ENCODE data around the gene PUDP. TPM values are rescaled to one million over a fixed set of nuclear protein-coding genes. Genes with fewer than 3 reads are reported as not detected.
A peak's percentile ranks its signal among the peaks of the same experiment; 100 is the strongest.
"Not testable (repeated sequence)": the region's sequence is repeated elsewhere in the genome, so short reads cannot be mapped to it uniquely, and the experiment has no call there.

PUDP gene
- 13.0 TPM for polyA plus RNA-seq

GRCh38 chrX:7147978-7148854 is at the start of gene PUDP:
TSS of gene PUDP (minus strand) at chrX:7148153. CDS start at chrX:7148113, 40 bp downstream.
- H3K36me3 Mint-ChIP-seq: no peaks in the 10 kb centered on the region
- peak within 1 kb of the TSS; percentile 97 to 99 (median 99) for H3K27ac Mint-ChIP-seq
- H3K9me3 Mint-ChIP-seq: no peaks in the 10 kb centered on the region
- peak within 1 kb of the TSS; percentile 96 to 100 (median 98) for H3K4me3 Mint-ChIP-seq
- H3K27me3 Mint-ChIP-seq: no peaks in the 10 kb centered on the region
- peaks cover 10 to 22% (median 16%) of the 10 kb centered on the region in 3 donors for H3K4me1 Mint-ChIP-seq

GRCh38 chrX:7194606-7195005 is 46.7 kb upstream of the PUDP start:
- Mint-ChIP-seq H3K4me3 (no peak overlapping the region), H3K27me3 (no peaks in the 10 kb centered on the region), H3K9me3 (no peaks in the 10 kb centered on the region), H3K27ac (no peak overlapping the region), H3K36me3 (peaks cover 10% of the 10 kb centered on the region), H3K4me1 (peaks cover 0 to 8% (median 0%) of the 10 kb centered on the region in 3 donors)

GRCh38 chrX:7192871-7193270 is 44.9 kb upstream of the PUDP start:
- no peaks in the 10 kb centered on the region for H3K27me3 Mint-ChIP-seq
- peaks cover 10% of the 10 kb centered on the region for H3K36me3 Mint-ChIP-seq
- no peak overlapping the region for H3K27ac Mint-ChIP-seq
- H3K4me3 Mint-ChIP-seq: no peak overlapping the region
- H3K9me3 Mint-ChIP-seq: no peaks in the 10 kb centered on the region
- H3K4me1 Mint-ChIP-seq: peaks cover 0 to 7% (median 0%) of the 10 kb centered on the region in 3 donors

GRCh38 chrX:7191681-7192110 is 43.7 kb upstream of the PUDP start:
- H3K4me3 Mint-ChIP-seq: no peak overlapping the region
- H3K36me3 Mint-ChIP-seq: peaks cover 10% of the 10 kb centered on the region
- no peaks in the 10 kb centered on the region for H3K9me3 Mint-ChIP-seq
- H3K27ac Mint-ChIP-seq: no peak overlapping the region
- H3K4me1 Mint-ChIP-seq: peaks cover 0 to 7% (median 0%) of the 10 kb centered on the region in 3 donors
- H3K27me3 Mint-ChIP-seq: no peaks in the 10 kb centered on the region

GRCh38 chrX:7190157-7190556 is 42.2 kb upstream of the PUDP start:
- H3K27ac Mint-ChIP-seq: no peak overlapping the region
- peaks cover 0 to 5% (median 0%) of the 10 kb centered on the region in 3 donors for H3K4me1 Mint-ChIP-seq
- H3K36me3 Mint-ChIP-seq: peaks cover 10% of the 10 kb centered on the region
- no peaks in the 10 kb centered on the region for H3K9me3 Mint-ChIP-seq
- no peak overlapping the region for H3K4me3 Mint-ChIP-seq
- H3K27me3 Mint-ChIP-seq: no peaks in the 10 kb centered on the region

- Mint-ChIP-seq H3K27me3 (no peaks in the 10 kb centered on the region), H3K9me3 (no peaks in the 10 kb centered on the region), H3K4me1 (peaks cover 0 to 5% (median 0%) of the 10 kb centered on the region in 3 donors), H3K4me3 (no peak overlapping the region), H3K36me3 (peaks cover 7% of the 10 kb centered on the region), H3K27ac (no peak overlapping the region)
Measured at GRCh38 chrX:7188672-7189071, 40.7 kb upstream of the PUDP start.

GRCh38 chrX:7184816-7185215 is 36.9 kb upstream of the PUDP start:
- H3K27ac Mint-ChIP-seq: no peak overlapping the region
- H3K4me3 Mint-ChIP-seq: no peak overlapping the region
- no peaks in the 10 kb centered on the region for H3K4me1 Mint-ChIP-seq
- H3K36me3 Mint-ChIP-seq: peaks cover 7% of the 10 kb centered on the region
- H3K9me3 Mint-ChIP-seq: no peaks in the 10 kb centered on the region
- H3K27me3 Mint-ChIP-seq: no peaks in the 10 kb centered on the region

GRCh38 chrX:7179446-7179845 is 31.5 kb upstream of the PUDP start:
- H3K27ac Mint-ChIP-seq: peak overlapping the region in 1 of 3 donors; percentile 76
- no peaks in the 10 kb centered on the region for H3K4me1 Mint-ChIP-seq
- H3K4me3 Mint-ChIP-seq: no peak overlapping the region
- H3K9me3 Mint-ChIP-seq: peaks cover 0 to 5% (median 0%) of the 10 kb centered on the region in 3 donors
- H3K36me3 Mint-ChIP-seq: peaks cover 9% of the 10 kb centered on the region
- H3K27me3 Mint-ChIP-seq: no peaks in the 10 kb centered on the region

- H3K36me3 Mint-ChIP-seq, H3K27ac Mint-ChIP-seq, H3K27me3 Mint-ChIP-seq, H3K4me1 Mint-ChIP-seq, H3K9me3 Mint-ChIP-seq: not testable (repeated sequence)
- peak overlapping the region in 1 of 4 donors; percentile 23 for H3K4me3 Mint-ChIP-seq
Measured at GRCh38 chrX:7178859-7179258, 30.9 kb upstream of the PUDP start.

- H3K9me3 Mint-ChIP-seq: peaks cover 3 to 6% (median 3%) of the 10 kb centered on the region in 3 donors
- H3K4me3 Mint-ChIP-seq: no peak overlapping the region
- H3K27me3 Mint-ChIP-seq: no peaks in the 10 kb centered on the region
- H3K36me3 Mint-ChIP-seq: peaks cover 7% of the 10 kb centered on the region
- peaks cover 0 to 4% (median 2%) of the 10 kb centered on the region in 3 donors for H3K4me1 Mint-ChIP-seq
- H3K27ac Mint-ChIP-seq: no peak overlapping the region
Measured at GRCh38 chrX:7170898-7171297, 22.9 kb upstream of the PUDP start.

GRCh38 chrX:7169627-7170026 is 21.7 kb upstream of the PUDP start:
- H3K4me1 Mint-ChIP-seq: peaks cover 0 to 4% (median 2%) of the 10 kb centered on the region in 3 donors
- H3K36me3 Mint-ChIP-seq: peaks cover 5% of the 10 kb centered on the region
- peaks cover 0 to 6% (median 3%) of the 10 kb centered on the region in 3 donors for H3K9me3 Mint-ChIP-seq
- H3K27me3 Mint-ChIP-seq: no peaks in the 10 kb centered on the region
- H3K4me3 Mint-ChIP-seq: no peak overlapping the region
- H3K27ac Mint-ChIP-seq: peak overlapping the region in 1 of 3 donors; percentile 29

- Mint-ChIP-seq H3K9me3 (peaks cover 0 to 6% (median 3%) of the 10 kb centered on the region in 3 donors), H3K27ac (peak overlapping the region in 1 of 3 donors; percentile 69), H3K27me3 (no peaks in the 10 kb centered on the region), H3K4me3 (no peak overlapping the region), H3K36me3 (peaks cover 6% of the 10 kb centered on the region), H3K4me1 (peaks cover 0 to 4% (median 0%) of the 10 kb centered on the region in 3 donors)
Measured at GRCh38 chrX:7168371-7168770, 20.4 kb upstream of the PUDP start.

GRCh38 chrX:7164174-7164573 is 16.2 kb upstream of the PUDP start:
- no peaks in the 10 kb centered on the region for H3K27me3 Mint-ChIP-seq
- peaks cover 7% of the 10 kb centered on the region for H3K36me3 Mint-ChIP-seq
- H3K4me1 Mint-ChIP-seq: peaks cover 0 to 2% (median 0%) of the 10 kb centered on the region in 3 donors
- peaks cover 0 to 3% (median 0%) of the 10 kb centered on the region in 3 donors for H3K9me3 Mint-ChIP-seq
- H3K4me3 Mint-ChIP-seq: no peak overlapping the region
- no peak overlapping the region for H3K27ac Mint-ChIP-seq

GRCh38 chrX:7163146-7163677 is 15.3 kb upstream of the PUDP start:
- H3K27ac Mint-ChIP-seq: no peak overlapping the region
- no peaks in the 10 kb centered on the region for H3K9me3 Mint-ChIP-seq
- H3K27me3 Mint-ChIP-seq: no peaks in the 10 kb centered on the region
- no peaks in the 10 kb centered on the region for H3K4me1 Mint-ChIP-seq
- peaks cover 7% of the 10 kb centered on the region for H3K36me3 Mint-ChIP-seq
- no peak overlapping the region for H3K4me3 Mint-ChIP-seq

- no peaks in the 10 kb centered on the region for H3K27me3 Mint-ChIP-seq
- no peak overlapping the region for H3K27ac Mint-ChIP-seq
- no peaks in the 10 kb centered on the region for H3K9me3 Mint-ChIP-seq
- H3K4me3 Mint-ChIP-seq: no peak overlapping the region
- peaks cover 6% of the 10 kb centered on the region for H3K36me3 Mint-ChIP-seq
- H3K4me1 Mint-ChIP-seq: no peaks in the 10 kb centered on the region
Measured at GRCh38 chrX:7159149-7159861, 11.4 kb upstream of the PUDP start.
